Measurements from ENCODE around the gene SORD. TPM values are rescaled to one million over a fixed set of nuclear protein-coding genes. Genes with fewer than 3 reads are reported as not detected.
A peak's percentile ranks its signal among the peaks of the same experiment; 100 is the strongest.
"Not testable (repeated sequence)": the region's sequence is repeated elsewhere in the genome, so short reads cannot be mapped to it uniquely, and the experiment has no call there.

The SORD gene
- total RNA-seq, 1 donor from 2014 or later, result 300 TPM

DNA sequence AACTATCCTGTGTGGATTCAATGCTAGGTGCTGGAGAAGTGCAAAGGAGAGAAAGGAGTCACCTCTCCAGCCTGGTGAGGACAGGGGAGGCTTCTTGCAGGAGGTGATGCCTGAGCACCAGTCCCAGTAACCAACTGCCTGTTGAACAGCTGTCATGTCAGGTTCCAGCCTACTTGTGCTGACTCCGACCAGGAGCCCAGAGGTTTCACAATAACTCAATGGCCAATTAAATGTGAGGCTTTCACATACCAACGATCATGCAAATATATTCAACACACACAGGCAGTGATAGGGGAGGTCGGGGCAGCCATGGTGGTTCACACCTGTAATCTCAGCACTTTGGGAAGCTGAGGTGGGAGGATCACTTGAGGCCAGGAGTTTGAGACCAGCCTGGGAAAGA is 7.7 kb downstream of the SORD start:
- TF ChIP-seq, protein P1, sequence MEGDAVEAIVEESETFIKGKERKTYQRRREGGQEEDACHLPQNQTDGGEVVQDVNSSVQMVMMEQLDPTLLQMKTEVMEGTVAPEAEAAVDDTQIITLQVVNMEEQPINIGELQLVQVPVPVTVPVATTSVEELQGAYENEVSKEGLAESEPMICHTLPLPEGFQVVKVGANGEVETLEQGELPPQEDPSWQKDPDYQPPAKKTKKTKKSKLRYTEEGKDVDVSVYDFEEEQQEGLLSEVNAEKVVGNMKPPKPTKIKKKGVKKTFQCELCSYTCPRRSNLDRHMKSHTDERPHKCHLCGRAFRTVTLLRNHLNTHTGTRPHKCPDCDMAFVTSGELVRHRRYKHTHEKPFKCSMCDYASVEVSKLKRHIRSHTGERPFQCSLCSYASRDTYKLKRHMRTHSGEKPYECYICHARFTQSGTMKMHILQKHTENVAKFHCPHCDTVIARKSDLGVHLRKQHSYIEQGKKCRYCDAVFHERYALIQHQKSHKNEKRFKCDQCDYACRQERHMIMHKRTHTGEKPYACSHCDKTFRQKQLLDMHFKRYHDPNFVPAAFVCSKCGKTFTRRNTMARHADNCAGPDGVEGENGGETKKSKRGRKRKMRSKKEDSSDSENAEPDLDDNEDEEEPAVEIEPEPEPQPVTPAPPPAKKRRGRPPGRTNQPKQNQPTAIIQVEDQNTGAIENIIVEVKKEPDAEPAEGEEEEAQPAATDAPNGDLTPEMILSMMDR (IDR thresholded peaks at IDR 0.05; ENCODE audit: unreplicated experiment), result no peak
- Mint-ChIP-seq H3K27me3 (no peaks in the 10 kb centered on the region), H3K4me1 (ENCODE audit: low read depth) (peaks cover 24% of the 10 kb centered on the region), H3K27ac (peak overlapping the region; percentile 79), H3K4me3 (ENCODE audit: low read depth) (no peak overlapping the region), H3K36me3 (ENCODE audit: insufficient read depth) (peaks cover 58% of the 10 kb centered on the region), H3K9me3 (ENCODE audit: low read depth) (peaks cover 6% of the 10 kb centered on the region)
- DNase-seq (ENCODE audit: low spot score, unreplicated experiment), result no peak

DNA sequence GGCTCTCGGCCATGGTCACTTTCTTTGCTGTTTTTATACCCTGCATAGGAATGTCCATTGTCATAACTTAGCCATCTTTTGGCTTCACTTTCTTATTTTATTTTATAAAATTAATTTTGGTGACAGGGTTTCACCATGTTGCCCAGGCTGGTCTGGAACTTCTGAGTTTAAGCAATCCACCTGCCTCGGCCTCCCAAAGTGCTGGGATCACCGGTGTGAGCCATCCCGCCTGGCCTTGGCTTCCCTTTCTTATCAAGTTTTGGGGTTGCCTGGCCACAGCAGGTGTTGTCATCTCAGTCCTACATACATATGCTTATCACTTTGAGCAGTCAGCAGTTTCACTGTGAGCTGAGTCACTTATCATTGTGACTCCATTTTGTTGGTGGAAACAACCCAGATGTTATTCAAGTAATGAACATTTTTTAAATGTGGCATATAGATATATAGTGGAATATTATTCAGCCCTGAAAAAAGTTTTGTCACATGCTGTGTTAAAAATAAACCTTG is 8.6 kb downstream of the SORD start:
- H3K27me3 Mint-ChIP-seq; DNase-seq (ENCODE audit: low spot score, unreplicated experiment); H3K9me3 Mint-ChIP-seq (ENCODE audit: low read depth); H3K4me3 Mint-ChIP-seq (ENCODE audit: low read depth); H3K27ac Mint-ChIP-seq: not testable (repeated sequence)
- Mint-ChIP-seq H3K4me1 (ENCODE audit: low read depth) (peaks cover 22% of the 10 kb centered on the region), H3K36me3 (ENCODE audit: insufficient read depth) (peaks cover 61% of the 10 kb centered on the region)

DNA sequence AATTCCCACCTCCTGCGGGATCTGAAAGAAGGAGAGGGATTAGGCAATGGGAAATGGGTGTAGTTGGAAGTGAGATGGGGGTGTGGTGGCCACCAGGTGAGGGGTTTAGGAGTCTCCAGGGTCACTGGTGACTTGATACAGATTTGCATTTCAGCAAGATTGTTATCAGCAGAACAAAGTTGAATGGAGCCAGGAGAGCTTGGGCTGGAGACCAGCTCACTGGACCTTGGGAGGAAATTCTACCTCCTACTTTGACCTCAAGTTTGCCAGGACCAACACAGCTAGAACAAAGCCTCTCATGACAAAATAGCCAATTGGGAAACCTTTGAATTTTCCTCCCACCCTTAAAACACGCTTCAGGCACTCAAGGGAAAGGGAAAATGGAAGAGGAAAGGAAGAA is 9.5 kb downstream of the SORD start:
- peaks cover 22% of the 10 kb centered on the region for H3K4me1 Mint-ChIP-seq (ENCODE audit: low read depth)
- not testable (repeated sequence) for H3K27ac Mint-ChIP-seq; H3K27me3 Mint-ChIP-seq; H3K9me3 Mint-ChIP-seq (ENCODE audit: low read depth); H3K4me3 Mint-ChIP-seq (ENCODE audit: low read depth); DNase-seq (ENCODE audit: low spot score, unreplicated experiment)
- peaks cover 63% of the 10 kb centered on the region for H3K36me3 Mint-ChIP-seq (ENCODE audit: insufficient read depth)

DNA sequence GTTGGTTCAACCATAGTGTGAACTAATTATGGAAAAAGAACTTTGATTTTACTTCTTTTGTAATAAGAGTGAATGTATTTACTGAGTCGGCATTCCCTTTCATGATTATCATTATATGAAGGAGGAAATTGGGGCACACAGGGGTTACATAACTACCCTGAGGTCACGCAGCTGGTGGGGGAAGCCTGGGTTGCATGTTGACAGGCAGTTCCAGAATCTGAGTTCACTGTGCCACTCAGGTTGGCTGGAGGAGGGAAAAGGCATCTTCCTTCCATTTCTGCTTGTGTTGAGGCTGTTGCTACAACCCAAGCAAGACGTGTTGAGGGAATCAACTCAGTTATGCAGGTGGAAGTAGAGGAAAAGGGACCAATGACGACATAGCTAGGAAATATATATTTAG is 11.1 kb downstream of the SORD start:
- H3K27ac Mint-ChIP-seq; H3K9me3 Mint-ChIP-seq (ENCODE audit: low read depth); DNase-seq (ENCODE audit: low spot score, unreplicated experiment); H3K4me3 Mint-ChIP-seq (ENCODE audit: low read depth); H3K27me3 Mint-ChIP-seq: not testable (repeated sequence)
- Mint-ChIP-seq H3K36me3 (ENCODE audit: insufficient read depth) (peaks cover 53% of the 10 kb centered on the region), H3K4me1 (ENCODE audit: low read depth) (peaks cover 26% of the 10 kb centered on the region)

DNA sequence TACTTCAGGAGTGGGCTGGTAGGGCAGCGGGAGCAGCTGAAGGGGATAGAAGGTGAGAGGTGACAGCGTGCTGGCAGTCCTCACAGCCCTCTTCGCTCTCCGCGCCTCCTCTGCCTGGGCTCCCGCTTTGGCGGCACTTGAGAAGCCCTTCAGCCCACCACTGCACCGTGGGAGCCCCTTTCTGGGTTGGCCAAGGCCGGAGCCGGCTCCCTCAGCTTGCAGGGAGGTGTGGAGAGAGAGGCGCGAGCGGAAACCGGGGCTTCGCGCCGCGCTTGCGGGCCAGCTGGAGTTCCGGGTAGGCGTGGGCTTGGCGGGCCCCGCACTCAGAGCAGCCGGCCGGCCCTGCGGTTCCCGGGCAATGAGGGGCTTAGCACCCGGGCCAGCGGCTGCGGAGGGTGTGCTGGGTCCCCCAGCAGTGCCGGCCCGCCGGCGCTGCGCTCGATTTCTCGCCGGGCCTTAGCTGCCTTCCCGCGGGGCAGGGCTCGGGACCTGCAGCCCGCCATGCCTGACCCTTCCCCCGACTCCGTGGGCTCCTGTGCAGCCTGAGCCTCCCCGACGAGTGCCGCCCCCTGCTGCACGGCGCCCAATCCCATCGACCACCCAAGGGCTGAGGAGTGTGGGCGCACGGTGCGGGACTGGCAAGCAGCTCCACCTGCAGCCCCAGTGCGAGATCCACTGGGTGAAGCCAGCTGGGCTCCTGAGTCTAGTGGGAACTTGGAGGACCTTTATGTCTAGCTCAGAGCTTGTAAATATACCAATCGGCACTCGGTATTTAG is 11.8 kb downstream of the SORD start:
- not testable (repeated sequence) for H3K4me3 Mint-ChIP-seq (ENCODE audit: low read depth); H3K27me3 Mint-ChIP-seq; H3K9me3 Mint-ChIP-seq (ENCODE audit: low read depth); H3K27ac Mint-ChIP-seq; DNase-seq (ENCODE audit: low spot score, unreplicated experiment)
- H3K36me3 Mint-ChIP-seq (ENCODE audit: insufficient read depth), result peaks cover 48% of the 10 kb centered on the region
- H3K4me1 Mint-ChIP-seq (ENCODE audit: low read depth), result peaks cover 27% of the 10 kb centered on the region

DNA sequence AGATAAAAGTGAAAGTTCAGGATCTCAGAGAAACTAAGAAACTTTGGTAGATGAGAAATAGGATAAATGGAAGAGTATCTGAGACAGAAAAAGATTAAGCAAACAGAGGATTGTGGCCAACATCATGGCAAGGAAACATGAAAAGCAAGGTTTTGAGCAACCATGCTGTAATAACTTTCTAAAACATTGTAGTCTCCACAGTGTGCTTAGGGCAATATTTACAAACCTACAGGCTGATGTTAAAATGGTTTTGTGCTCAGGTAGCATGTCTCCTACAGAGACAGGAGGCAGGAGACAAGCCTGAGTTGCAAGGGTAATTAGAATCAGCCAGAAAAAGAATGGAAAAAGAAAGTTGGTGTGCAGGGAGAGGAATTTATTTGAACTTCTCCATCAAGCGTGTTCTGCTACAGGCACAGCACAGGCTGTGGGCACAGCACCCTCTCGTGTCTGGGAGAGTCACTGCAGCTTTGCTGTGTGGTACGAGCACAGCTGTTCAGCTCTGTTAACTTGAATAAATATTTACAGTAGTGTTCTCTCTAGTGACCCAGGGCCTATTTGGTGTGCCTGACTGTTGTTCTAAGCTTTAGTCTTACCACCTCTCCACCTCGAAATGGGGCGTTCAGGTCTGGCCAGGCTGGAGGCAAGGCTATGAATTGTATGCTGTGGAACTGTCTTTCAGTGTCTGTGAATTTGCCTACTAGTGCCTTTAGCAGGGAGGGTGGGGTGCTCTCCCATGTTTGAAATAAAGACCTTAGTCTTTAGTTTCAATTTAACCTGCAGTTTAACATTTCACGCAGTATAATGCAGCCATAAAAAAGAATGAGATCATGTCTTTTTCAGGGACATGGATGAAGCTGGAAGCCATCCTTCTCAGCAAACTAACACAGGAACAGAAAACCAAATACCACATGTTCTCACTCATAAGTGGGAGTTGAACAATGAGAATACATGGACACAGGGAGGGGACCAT is 14.1 kb downstream of the SORD start:
- Mint-ChIP-seq H3K4me1 (ENCODE audit: low read depth) (peaks cover 27% of the 10 kb centered on the region), H3K36me3 (ENCODE audit: insufficient read depth) (peaks cover 39% of the 10 kb centered on the region), H3K4me3 (ENCODE audit: low read depth) (peak overlapping the region; percentile 60), H3K27ac (peak overlapping the region; percentile 94)
- DNase-seq (ENCODE audit: low spot score, unreplicated experiment), result peak; percentile 72
- H3K9me3 Mint-ChIP-seq (ENCODE audit: low read depth); H3K27me3 Mint-ChIP-seq: not testable (repeated sequence)
- TF ChIP-seq, protein P1 (IDR thresholded peaks at IDR 0.05; ENCODE audit: unreplicated experiment), result peak; percentile 89

DNA sequence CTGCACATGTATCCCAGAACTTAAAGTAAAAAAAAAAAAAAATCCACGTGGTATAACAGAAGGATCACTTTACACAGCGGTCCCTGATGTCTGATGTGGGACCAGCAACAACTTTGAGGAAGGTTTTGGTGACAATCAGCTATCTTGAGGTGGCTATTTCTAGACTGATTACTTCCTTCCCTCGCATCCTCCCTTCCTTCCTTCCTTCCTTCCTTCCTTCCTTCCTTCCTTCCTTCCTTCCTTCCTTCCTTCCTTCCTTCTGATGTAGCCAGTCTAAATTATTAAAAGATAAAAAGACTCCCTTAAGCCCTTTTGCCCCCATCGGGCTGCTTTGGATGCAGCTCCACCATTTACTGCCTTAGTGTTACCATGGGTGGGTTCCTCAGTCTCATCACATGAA is 14.9 kb downstream of the SORD start:
- peaks cover 40% of the 10 kb centered on the region for H3K36me3 Mint-ChIP-seq (ENCODE audit: insufficient read depth)
- TF ChIP-seq, protein P1 (IDR thresholded peaks at IDR 0.05; ENCODE audit: unreplicated experiment), result no peak
- H3K4me3 Mint-ChIP-seq (ENCODE audit: low read depth), result peak overlapping the region; percentile 7
- H3K4me1 Mint-ChIP-seq (ENCODE audit: low read depth), result peaks cover 27% of the 10 kb centered on the region
- no peaks in the 10 kb centered on the region for H3K9me3 Mint-ChIP-seq (ENCODE audit: low read depth)
- DNase-seq (ENCODE audit: low spot score, unreplicated experiment), result no peak
- peak overlapping the region; percentile 86 for H3K27ac Mint-ChIP-seq
- no peaks in the 10 kb centered on the region for H3K27me3 Mint-ChIP-seq

DNA sequence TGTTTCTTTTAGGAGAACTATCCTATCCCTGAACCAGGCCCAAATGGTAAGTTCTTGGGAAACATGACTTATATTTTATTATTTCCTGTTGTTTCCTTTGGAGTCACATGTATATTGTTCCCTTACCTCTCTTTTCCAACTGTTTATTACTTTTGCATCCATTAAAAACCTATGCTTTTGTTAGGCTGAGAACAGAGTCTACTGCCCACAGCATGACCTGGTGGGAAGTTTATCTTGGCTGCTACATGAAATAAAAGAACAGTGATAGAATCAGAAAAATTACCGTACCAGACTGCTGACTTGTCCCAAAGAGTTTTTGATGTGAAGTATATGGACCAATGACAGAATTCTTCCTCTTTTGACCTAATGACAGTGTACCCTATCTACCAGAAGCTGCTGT is 17.4 kb downstream of the SORD start:
- Mint-ChIP-seq H3K36me3 (ENCODE audit: insufficient read depth) (peaks cover 31% of the 10 kb centered on the region), H3K4me1 (ENCODE audit: low read depth) (peaks cover 27% of the 10 kb centered on the region), H3K27ac (peak overlapping the region; percentile 10)
- H3K27me3 Mint-ChIP-seq; H3K4me3 Mint-ChIP-seq (ENCODE audit: low read depth); H3K9me3 Mint-ChIP-seq (ENCODE audit: low read depth); DNase-seq (ENCODE audit: low spot score, unreplicated experiment): not testable (repeated sequence)

DNA sequence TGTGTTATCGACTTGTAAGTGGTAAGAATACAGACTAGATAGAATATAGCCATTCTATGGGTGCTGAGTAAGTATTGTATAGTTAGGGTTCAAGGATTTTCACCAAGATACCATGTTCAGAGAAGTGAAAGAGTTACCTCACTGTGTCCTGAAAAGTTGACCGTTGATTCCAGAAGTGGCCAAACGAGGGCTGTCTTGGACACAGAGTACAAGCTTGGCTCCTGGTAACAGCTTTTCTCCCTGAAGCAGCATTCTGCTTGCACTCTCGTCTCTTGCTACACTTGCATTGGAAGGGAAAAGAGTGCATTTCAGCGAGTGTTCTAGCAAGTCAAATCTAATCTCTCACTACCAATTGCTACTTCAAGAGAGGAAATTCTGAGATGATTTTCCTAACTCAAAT is 18.5 kb downstream of the SORD start:
- Mint-ChIP-seq H3K4me1 (ENCODE audit: low read depth) (peaks cover 21% of the 10 kb centered on the region), H3K36me3 (ENCODE audit: insufficient read depth) (peaks cover 23% of the 10 kb centered on the region)
- H3K4me3 Mint-ChIP-seq (ENCODE audit: low read depth); DNase-seq (ENCODE audit: low spot score, unreplicated experiment); H3K27me3 Mint-ChIP-seq; H3K27ac Mint-ChIP-seq; H3K9me3 Mint-ChIP-seq (ENCODE audit: low read depth): not testable (repeated sequence)
